GM10847 (cell line): ENCODE results near the gene CHST11.

ENCODE experiments used
- POLR2A ChIP-seq: IDR thresholded peaks from 2 replicates; pipeline ENCODE4 v1.6.1; 2011; ENCODE audit not compliant: insufficient read length; ENCODE audit errors: extremely low read depth

Gene CHST11

DNA sequence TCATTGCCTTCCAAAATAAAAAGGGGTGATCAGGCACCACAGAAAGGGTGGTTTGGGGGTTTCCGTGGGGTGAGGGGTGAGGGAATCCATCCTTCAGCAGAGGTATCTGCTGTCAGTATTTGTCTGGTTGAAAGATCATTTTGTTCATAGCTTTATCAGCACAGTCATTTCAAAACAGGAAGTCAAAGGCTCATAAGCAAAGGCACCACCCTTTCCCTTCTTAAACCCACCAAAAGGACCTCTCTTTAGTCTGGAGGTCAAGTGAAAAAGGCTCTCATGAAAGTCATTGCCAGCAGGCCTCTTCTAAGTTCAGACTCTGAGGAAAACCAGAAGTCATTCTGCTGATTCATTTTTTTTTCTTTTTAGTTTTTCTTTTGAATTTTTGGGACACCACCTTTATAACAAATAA is 6.2 kb downstream of the CHST11 start:
- TF ChIP-seq POLR2A: no peak

DNA sequence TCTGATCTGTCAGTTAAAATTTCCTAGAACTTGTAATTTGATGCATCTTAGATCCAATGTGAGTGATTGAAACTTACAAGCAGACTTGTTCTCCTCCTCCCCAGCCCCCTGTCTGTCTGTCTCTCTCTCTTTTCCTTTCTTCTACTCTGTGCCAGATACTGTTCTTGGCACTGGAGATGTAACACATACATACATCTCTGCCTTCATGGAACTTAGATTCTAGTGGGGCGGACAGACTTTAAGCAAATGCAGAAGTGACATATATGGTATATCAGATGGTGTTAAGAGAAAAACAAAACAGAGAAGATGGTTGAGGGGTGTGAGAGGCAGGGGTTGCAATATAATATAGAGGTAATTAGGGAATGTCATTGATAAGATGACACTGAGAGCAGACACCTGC is 6.6 kb downstream of the CHST11 start:
- TF ChIP-seq POLR2A: no peak

DNA sequence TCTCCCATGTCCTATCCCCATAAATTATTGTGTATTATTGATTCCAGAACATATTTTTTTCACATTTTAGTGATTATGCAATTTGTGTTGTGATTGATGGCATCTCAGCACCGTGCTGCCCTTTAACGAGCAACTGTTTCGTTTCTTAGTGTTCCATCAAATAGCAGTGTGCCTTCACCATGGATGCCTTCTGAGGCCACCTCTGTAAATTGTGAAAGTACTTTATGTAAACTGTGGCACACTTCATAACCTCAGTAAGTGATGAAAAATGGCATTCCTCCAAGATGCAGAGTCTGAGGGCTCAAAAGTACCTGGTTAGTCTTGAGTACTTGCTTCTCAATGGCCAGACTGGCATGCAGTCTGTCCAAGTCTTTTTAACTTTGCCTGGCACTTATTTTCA is 8.2 kb downstream of the CHST11 start:
- TF ChIP-seq POLR2A: no peak

DNA sequence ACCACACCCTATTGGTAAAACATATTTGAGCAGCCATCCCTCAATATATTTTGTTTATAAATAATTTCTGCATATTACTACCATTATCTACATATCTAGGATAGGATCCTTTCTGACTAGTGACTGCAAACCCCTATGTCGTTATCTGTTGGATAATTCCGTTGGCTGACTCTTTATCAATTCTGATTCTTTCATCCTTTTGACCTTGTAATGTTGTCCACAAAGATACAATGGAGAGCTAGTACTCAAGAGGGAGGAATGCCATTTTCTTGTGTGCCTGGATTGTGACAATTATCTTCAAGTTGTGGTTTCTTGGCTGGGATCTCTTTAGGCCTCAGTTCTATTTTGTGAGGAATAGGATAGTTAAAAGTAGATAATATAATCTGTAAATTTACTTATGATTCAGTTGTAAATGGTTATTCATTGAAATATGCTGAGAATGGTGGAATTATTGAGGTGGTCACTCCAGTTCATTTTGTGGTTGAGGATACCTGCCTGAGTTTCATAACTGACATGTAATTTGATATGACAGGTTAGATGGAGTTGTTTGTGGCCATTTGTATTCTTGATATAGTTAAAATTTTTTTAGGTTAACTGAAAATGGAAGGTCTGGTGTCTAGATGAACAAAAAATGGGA is 10.1 kb downstream of the CHST11 start:
- TF ChIP-seq POLR2A: no peak

DNA sequence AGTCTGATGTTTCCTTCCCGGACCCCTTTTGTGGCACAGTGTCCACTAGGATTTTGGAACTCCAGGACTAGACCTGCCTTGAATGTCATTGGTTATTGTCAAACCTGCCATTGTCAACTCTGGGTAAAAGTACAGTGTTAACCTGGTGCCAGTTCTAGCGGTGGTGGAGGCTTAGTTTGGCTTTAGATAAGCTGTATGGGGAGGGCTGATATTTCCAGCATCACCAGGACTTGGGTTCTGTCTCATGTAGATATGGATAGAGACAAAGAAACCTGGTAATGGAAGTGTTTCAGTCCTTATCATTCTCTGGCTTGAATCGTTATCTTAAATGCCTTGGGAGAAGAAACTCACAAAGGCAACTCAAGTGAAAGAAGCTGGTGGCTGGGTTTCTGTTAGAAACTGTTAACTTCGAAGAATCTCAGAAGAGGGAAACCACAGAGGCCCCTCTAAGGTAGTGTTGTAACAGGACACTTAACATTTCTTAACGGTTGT is 10.6 kb downstream of the CHST11 start:
- TF ChIP-seq POLR2A: no peak

DNA sequence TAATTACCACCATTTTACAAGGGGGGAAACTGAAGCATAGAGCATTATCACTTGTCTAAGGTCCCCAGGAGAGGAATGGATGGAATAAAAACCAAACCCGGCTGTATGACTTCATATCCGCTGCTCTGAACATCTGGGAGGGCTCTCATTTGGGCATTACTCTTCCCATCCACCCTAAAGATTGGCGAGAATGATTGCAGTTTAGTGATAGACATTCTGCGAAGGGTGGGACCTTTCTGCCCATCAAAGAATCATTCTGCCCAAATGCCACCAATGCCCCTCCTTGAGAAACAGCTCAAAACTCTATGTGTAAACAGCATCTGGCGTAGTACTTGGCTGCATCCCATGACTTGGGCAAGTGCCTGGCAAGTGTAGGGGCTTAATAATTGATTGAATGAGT is 11.6 kb downstream of the CHST11 start:
- TF ChIP-seq POLR2A: no peak

DNA sequence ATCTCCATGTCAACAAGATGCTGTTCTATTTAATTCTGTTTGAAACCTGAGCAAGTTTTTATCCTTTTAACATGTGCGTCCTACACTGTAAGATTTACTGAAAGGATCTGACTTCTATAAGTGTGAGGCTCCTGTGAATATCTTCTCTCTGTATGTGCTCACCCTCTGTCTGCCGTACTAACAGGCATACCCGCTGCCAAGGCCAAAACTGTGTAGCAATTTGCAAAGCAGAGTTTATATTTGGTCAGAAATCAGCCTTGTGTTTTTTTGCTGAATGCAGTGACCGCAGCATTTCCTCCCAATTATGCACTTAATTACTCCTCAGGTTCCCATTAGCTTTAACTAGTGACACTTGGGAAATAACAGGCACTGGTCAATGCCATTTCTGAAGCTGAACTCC is 12.3 kb downstream of the CHST11 start:
- no peak for TF ChIP-seq POLR2A

DNA sequence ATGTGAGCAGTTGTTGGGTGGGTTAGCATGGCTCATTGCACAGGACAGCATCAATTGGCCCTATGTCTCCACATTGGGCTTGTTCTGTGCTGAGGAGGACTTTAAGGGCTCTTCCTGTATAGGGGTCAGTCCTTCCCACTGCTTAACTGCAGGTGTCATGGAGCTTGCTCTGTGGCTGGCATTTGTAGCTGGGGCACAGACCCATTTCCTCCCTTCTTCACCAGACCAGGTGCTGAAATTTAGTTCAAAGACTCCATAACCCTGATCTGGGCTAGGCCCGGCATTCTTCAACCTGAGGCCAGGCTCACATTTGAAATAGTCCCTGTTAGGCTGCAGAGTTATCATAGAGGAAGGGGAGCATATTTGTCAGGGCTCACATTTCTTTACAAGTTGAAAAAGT is 12.8 kb downstream of the CHST11 start:
- no peak for TF ChIP-seq POLR2A

DNA sequence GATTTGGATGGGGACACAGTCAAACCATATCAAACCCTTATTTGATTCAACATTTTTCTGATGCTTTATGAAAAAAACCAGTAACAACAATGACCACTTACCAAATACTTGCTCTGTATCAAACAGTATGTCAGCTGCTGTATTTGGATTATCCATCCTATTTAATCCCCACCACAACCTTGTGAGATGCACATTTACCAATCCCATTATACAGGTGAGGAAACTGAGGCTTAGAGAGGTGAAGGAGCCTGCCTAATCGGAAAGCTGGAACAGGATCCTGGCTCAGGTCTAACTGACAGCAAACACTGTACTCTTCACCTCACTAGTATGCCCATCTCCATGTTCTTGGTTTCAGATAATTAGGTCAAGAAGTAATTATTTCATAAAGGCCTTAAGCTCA is 13.8 kb downstream of the CHST11 start:
- TF ChIP-seq POLR2A: no peak

DNA sequence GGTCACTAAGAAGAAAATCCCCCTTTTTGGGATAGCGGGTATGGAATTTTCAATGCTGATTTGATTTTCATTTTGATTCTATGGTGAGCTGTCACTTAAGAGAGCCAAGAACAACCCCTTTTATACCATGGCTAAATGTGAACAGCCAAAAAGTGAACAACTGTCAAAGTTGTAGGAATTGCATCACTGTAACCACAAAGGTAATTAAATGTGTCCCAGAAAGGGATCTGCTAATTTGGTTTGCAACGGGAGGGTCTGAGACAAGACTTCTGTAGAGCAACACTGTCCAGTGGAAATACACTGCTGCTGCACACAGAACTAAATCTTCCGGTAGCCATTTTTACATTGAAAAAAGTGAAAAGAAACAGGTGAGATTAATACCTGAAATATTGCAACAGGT is 14.6 kb downstream of the CHST11 start:
- TF ChIP-seq POLR2A: no peak

DNA sequence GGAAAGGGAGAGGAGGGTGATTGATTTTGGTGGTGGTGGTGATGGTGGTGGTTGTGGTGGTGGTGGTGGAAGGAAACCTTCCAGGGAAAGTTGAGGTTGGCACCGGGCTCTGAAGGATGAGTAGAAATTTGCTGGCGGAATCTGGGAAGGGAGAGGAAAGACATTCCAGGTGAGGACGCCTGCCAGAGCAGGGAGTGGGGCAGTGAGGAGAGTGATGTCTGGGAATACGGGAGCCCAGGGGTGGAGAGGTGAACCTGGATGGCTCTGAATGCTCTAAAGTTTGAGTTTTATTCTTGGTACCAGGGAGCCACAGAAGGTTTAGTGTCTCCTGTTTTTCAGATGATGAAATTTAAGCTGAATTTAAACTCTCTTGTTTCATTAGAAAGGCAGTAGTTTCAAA is 16.0 kb downstream of the CHST11 start:
- no peak for TF ChIP-seq POLR2A

DNA sequence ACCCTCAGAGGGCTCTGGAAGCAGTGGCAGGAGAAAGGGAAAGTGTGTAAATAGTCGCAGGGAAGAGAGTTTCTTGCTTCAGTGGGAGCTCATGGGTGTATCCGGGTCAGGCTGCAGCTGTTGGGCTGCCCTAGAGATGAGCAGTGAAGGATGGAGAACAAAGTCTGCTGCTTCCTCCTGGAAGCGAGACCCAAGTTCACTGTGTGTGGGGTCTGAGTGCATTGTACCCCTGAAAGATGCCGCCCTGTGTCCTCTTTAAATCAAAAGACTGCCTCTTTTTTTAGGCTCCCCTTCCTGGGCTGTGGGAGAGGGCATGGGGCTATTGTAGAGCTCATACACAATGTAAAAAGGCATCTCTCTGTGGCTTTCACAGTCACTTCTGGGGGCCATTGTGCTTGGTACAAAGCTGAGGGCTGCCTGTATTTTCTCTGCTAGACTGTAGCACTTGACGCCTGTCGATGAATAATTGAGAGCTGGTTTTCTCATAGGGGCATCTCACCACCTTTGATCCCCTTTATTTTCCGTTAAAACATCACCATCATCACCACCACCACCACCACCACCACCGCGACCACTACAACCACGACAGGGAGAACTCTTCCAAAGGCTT is 16.7 kb downstream of the CHST11 start:
- TF ChIP-seq POLR2A: no peak

DNA sequence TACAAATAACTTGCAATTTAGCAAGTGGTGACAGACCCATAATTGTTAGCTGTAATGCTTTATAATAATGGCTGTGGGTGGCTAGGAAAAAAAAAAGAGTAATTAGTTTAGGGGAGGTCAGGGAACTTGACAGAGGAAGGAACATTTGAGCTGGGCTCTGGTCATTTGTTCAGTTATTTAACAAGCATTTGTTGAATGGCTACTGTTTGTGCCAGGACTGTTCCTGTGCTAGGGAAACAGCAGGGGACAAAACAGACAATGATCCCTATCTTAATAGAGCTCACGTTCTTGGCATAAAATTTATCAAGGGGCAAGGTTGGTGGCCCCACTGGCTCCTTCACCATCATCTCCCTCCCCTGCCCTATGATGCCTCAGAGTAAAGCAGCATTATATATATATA is 18.5 kb downstream of the CHST11 start:
- TF ChIP-seq POLR2A: no peak

DNA sequence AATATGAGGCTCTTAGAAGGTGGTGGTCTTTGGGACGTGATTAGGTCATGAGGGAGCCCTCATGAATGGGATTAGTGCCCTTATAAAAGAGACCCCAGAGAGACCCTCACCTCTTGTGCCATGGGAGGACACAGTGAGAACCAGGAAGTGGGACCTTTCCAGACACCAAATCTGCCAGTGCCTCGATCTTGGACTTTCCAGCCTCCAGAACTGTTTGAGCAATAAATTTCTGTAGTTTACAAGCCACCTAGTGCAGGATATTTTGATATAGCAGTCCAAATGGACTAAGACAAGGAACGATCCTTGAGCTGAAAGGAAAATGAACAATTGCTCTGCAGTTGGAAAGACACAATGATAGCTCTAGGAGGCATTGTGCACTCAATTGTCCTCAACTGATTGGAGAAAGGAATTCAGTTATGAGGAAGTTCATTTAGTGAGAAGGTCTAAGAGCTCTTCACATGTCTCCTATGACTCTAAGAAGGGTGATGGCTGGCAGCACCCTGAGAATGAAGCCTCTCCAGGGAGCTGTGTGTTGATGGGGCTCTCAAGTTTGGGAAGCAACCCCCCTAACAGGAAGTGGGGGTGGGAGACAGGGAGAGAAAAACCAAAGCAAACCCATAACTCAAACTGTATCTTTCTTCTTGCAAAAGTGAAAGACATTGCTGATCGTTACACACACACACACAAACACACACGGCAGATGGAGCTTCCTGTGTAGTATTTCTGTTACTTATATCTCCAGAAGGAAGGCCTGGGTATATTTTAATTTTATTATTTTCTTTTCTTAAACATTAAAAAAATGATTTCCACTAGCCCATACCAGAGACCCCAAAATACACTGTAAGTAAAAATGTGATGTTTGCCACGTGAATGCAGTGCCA is 21.0 kb downstream of the CHST11 start:
- TF ChIP-seq POLR2A: no peak

DNA sequence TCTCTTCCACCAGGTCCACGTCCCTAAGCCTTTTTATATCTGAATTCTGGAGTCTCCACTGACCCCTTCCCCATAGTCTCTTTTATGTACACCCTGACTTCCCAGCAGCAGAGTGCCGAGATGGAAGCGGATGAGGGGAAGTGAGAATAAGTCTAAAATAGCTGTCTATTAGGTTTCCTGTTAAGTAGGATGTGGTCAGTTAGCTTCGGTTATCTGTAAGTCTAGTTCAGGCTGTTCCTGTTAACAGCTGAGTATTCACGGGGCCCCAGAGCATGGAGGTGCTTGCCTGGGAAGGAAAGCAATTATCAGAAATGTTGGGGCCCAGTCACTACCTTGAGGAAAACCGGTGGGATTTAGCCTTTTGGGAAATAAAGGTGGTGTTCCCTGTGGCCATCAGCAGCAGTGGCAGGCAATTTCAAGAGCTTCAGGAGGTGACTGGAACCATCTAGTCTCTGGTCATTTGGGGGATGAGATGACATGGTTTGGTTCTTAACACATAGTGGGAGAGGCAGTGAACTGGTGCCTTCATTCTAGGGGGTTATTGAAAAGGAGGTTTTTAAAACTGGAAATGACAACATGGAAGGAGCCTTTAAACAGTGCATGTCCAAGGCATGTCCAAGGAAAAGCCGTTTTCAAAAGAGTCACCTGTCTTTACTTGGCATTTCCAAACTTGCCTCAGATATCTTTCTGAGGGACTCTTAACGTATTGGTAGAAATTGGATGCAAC is 21.8 kb downstream of the CHST11 start:
- TF ChIP-seq POLR2A: no peak

DNA sequence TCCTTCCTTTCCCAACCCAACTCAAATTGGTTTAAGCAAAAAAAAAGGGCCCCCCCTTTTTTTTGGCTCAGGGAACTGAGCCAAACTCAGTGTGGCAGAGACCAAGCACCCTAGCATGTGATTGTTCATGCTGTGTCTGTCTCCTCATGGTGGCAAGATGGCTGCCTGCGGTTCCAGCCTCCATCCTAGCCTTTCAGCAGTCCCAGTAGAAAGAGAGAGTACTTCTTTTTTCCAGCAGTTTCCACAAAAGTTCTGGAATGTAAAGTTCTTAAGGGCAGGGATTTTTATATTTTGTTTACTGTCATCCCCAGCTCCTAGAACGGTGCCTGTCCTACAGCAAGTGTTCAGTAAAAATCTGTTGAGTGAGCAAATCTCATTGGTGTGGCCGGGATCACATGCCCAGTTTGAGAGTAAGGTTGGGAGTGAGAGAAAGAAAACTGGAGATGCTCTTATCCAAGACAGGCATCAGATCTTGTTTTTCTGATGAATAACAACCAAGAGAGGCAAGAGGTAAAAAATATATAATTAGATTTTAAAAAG is 22.4 kb downstream of the CHST11 start:
- no peak for TF ChIP-seq POLR2A

DNA sequence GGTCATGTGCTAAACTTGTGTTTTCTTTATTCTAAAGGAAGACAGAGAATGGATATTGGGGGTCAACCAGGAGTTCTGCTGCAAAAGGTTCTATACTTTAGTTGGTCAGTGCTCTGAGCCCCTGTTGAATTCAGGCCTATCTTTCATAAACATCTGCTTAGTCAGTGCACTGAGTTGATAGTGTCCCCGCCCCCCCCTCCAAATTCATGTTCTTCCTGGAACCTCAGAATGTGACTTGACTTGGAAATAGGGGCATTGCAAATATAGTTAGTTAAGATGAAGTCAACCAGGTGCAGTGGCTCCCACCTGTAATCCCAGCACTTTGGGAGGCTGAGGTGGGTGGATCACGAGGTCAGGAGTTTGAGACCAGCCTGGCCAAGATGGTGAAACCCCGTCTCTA is 23.3 kb downstream of the CHST11 start:
- no peak for TF ChIP-seq POLR2A
